Transverse colon (tissue), 4 donors: ENCODE data around the gene KCNQ1OT1.

Experiments used
- EP300 ChIP-seq: sonication (generic); formaldehyde crosslinking; IDR thresholded peaks from one replicate; pipeline ENCODE4 v1.6.1; 2017; ENCODE audit warnings: antibody characterized with exemption, low read depth
- POLR2A ChIP-seq: fragments of 450-650 bp; IDR thresholded peaks from one replicate; pipeline ENCODE4 v1.6.1; 2016; ENCODE audit warnings: antibody characterized with exemption, mild to moderate bottlenecking, moderate library complexity
- POLR2AphosphoS5 ChIP-seq, 3 donors: sonication (generic); formaldehyde crosslinking; IDR thresholded peaks; one replicate each; pipeline ENCODE4 v1.6.1; 2016; ENCODE audit warnings: antibody characterized with exemption in 3 of 3
- TF ChIP-seq, protein P1 (sequence below), 5 experiments: fragments of 200-600 bp in 3 of 5; fragments of 450-650 bp in 2 of 5; sonication (generic) in 3 of 5; IDR thresholded peaks; 1 replicate in 2 of 5; 2 replicates in 3 of 5; pipeline ENCODE4 v1.5.1; 2016 to 2017; ENCODE audit warnings: antibody characterized with exemption in 5 of 5, inconsistent platforms in 3 of 5, mild to moderate bottlenecking in 2 of 5, moderate library complexity in 1 of 5

DNA sequence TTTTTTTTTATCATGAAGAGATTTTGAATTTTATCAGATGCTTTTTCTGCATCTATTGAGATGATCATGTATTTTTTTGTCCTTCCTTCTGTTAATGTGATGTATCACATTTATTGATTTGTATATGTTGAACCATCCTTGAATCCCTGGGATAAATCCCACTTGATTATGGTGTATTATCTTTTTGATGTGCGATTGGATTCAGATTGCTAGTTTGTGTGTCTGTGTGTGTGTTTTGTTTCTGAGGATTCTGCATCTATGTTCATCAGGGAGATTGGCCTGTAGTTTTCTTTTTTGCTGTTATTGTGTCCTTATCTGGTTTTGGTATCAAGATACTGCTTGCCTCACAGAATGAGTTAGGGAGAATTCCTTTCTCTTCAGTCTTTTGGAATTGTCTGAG lies 52.6 kb downstream of the KCNQ1OT1 start:
- TF ChIP-seq, protein P1, sequence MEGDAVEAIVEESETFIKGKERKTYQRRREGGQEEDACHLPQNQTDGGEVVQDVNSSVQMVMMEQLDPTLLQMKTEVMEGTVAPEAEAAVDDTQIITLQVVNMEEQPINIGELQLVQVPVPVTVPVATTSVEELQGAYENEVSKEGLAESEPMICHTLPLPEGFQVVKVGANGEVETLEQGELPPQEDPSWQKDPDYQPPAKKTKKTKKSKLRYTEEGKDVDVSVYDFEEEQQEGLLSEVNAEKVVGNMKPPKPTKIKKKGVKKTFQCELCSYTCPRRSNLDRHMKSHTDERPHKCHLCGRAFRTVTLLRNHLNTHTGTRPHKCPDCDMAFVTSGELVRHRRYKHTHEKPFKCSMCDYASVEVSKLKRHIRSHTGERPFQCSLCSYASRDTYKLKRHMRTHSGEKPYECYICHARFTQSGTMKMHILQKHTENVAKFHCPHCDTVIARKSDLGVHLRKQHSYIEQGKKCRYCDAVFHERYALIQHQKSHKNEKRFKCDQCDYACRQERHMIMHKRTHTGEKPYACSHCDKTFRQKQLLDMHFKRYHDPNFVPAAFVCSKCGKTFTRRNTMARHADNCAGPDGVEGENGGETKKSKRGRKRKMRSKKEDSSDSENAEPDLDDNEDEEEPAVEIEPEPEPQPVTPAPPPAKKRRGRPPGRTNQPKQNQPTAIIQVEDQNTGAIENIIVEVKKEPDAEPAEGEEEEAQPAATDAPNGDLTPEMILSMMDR (IDR thresholded peaks at IDR 0.05): no peak
- TF ChIP-seq POLR2AphosphoS5 (IDR thresholded peaks at IDR 0.05) (no peak), POLR2A (no peak), EP300 (no peak)
